ENCODE data around the gene HSF5. TPM values are rescaled to one million over a fixed set of nuclear protein-coding genes. Genes with fewer than 3 reads are reported as not detected.

HSF5 gene
- total and polyA plus RNA-seq, 2 of the 13 experiments (the other 11 are each of a cell fraction or from before 2014, with no cell fraction given): not detected

DNA sequence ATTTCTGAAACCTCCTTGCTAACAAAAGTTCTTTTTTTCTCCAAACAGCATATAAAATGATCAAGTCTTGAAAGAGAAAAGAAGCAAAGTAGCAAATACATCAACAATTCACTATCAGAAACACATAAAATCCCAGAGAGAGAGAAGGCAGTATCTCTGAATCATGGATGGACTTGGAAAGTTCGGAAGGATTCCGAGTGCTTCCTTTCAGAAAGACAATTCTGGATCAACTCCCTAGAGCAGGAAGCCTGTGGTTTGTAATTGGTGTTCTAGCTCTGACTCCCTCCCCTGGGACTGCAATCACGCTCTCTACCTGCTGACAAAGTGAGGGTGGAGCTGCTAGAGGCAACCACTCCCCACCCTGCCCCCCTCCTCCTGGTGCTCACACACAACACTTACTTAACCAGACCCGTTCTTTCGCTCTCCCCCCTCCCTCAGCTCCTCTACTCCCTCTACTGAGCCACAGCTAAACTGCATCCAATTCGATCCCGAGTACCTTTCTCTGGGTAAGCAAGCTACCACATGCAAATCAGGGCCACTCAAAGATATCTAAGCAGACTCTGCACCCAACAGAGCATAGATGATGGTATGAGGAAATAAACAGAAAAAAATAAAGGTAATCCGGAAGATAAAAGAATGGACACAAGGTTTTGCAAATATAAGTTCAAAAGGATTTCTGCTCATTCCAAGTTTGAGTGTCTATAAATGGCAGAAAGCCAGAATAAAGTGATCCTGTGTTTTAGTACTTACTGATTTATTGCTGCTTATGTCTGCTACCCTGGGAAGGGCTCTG, 70.7 kb downstream of the HSF5 start, which contains the start of gene RNF43 (continued):
- TF ChIP-seq CHD4 (IDR thresholded peaks at IDR 0.05; ENCODE audit: borderline replicate concordance, low read length) (no peak), DNMT1 (CRISPR knock-in tag; IDR thresholded peaks at IDR 0.05) (no peak), GTF2F1 (IDR thresholded peaks at IDR 0.05; ENCODE audit: low read length) (0 out of 2 replicates have a peak, but pooled peaks have one; percentile 20), ZNF572 (CRISPR knock-in tag; IDR thresholded peaks at IDR 0.05) (no peak), EP300 (IDR thresholded peaks at IDR 0.05; ENCODE audit: low read depth in 2 of 2, low read length in 2 of 2) (peak; percentile 73 to 78; a peak in 3 of 4 replicates), EP300 (CRISPR knock-in tag; IDR thresholded peaks at IDR 0.05; ENCODE audit: borderline replicate concordance) (peak; percentile 79), ZNF331 (CRISPR knock-in tag; IDR thresholded peaks at IDR 0.05) (peak; percentile 79; the same call in 1 of the 2 replicates), HNRNPUL1 (IDR thresholded peaks at IDR 0.05; ENCODE audit: low read depth, low read length) (no peak), ZNF652 (CRISPR knock-in tag; IDR thresholded peaks at IDR 0.05; ENCODE audit: borderline replicate concordance, low read depth) (0 out of 2 replicates have a peak, but pooled peaks have one; percentile 29), SRF (IDR thresholded peaks at IDR 0.05; ENCODE audit: low read depth, low read length) (no peak), ZNF615 (CRISPR knock-in tag; IDR thresholded peaks at IDR 0.05; ENCODE audit: borderline replicate concordance) (0 out of 2 replicates have a peak, but pooled peaks have one; percentile 5), EEA1 (CRISPR knock-in tag; IDR thresholded peaks at IDR 0.05; ENCODE audit: borderline replicate concordance) (no peak), ZNF543 (CRISPR knock-in tag; IDR thresholded peaks at IDR 0.05) (0 out of 2 replicates have a peak, but pooled peaks have one; percentile 58), PPARG (CRISPR knock-in tag; conservative IDR thresholded peaks at IDR 0.05) (0 out of 2 replicates have a peak, but pooled peaks have one; percentile 47), ZNF570 (CRISPR knock-in tag; IDR thresholded peaks at IDR 0.05; ENCODE audit: borderline replicate concordance) (no peak)
- TF ChIP-seq, protein P1, sequence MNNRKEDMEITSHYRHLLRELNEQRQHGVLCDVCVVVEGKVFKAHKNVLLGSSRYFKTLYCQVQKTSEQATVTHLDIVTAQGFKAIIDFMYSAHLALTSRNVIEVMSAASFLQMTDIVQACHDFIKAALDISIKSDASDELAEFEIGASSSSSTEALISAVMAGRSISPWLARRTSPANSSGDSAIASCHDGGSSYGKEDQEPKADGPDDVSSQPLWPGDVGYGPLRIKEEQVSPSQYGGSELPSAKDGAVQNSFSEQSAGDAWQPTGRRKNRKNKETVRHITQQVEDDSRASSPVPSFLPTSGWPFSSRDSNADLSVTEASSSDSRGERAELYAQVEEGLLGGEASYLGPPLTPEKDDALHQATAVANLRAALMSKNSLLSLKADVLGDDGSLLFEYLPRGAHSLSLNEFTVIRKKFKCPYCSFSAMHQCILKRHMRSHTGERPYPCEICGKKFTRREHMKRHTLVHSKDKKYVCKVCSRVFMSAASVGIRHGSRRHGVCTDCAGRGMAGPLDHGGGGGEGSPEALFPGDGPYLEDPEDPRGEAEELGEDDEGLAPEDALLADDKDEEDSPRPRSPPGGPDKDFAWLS (CRISPR knock-in tag; IDR thresholded peaks at IDR 0.05; ENCODE audit: borderline replicate concordance): no peak
- TF ChIP-seq, protein P2, sequence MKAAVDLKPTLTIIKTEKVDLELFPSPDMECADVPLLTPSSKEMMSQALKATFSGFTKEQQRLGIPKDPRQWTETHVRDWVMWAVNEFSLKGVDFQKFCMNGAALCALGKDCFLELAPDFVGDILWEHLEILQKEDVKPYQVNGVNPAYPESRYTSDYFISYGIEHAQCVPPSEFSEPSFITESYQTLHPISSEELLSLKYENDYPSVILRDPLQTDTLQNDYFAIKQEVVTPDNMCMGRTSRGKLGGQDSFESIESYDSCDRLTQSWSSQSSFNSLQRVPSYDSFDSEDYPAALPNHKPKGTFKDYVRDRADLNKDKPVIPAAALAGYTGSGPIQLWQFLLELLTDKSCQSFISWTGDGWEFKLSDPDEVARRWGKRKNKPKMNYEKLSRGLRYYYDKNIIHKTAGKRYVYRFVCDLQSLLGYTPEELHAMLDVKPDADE (CRISPR knock-in tag; IDR thresholded peaks at IDR 0.05): no peak
- TF ChIP-seq, protein P3, sequence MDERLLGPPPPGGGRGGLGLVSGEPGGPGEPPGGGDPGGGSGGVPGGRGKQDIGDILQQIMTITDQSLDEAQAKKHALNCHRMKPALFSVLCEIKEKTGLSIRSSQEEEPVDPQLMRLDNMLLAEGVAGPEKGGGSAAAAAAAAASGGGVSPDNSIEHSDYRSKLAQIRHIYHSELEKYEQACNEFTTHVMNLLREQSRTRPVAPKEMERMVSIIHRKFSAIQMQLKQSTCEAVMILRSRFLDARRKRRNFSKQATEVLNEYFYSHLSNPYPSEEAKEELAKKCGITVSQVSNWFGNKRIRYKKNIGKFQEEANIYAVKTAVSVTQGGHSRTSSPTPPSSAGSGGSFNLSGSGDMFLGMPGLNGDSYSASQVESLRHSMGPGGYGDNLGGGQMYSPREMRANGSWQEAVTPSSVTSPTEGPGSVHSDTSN (CRISPR knock-in tag; IDR thresholded peaks at IDR 0.05): no peak
- TF ChIP-seq, protein P4, sequence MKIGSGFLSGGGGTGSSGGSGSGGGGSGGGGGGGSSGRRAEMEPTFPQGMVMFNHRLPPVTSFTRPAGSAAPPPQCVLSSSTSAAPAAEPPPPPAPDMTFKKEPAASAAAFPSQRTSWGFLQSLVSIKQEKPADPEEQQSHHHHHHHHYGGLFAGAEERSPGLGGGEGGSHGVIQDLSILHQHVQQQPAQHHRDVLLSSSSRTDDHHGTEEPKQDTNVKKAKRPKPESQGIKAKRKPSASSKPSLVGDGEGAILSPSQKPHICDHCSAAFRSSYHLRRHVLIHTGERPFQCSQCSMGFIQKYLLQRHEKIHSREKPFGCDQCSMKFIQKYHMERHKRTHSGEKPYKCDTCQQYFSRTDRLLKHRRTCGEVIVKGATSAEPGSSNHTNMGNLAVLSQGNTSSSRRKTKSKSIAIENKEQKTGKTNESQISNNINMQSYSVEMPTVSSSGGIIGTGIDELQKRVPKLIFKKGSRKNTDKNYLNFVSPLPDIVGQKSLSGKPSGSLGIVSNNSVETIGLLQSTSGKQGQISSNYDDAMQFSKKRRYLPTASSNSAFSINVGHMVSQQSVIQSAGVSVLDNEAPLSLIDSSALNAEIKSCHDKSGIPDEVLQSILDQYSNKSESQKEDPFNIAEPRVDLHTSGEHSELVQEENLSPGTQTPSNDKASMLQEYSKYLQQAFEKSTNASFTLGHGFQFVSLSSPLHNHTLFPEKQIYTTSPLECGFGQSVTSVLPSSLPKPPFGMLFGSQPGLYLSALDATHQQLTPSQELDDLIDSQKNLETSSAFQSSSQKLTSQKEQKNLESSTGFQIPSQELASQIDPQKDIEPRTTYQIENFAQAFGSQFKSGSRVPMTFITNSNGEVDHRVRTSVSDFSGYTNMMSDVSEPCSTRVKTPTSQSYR (CRISPR knock-in tag; IDR thresholded peaks at IDR 0.05; ENCODE audit: borderline replicate concordance): peak; percentile 90
- TF ChIP-seq, protein P5, sequence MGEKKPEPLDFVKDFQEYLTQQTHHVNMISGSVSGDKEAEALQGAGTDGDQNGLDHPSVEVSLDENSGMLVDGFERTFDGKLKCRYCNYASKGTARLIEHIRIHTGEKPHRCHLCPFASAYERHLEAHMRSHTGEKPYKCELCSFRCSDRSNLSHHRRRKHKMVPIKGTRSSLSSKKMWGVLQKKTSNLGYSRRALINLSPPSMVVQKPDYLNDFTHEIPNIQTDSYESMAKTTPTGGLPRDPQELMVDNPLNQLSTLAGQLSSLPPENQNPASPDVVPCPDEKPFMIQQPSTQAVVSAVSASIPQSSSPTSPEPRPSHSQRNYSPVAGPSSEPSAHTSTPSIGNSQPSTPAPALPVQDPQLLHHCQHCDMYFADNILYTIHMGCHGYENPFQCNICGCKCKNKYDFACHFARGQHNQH (CRISPR knock-in tag; IDR thresholded peaks at IDR 0.05): peak; percentile 85

Data from HepG2 (cell line).